Progenitor cell of endocrine pancreas (in vitro differentiated cells): Measurements from ENCODE around the gene ITLN2. TPM values are rescaled to one million over a fixed set of nuclear protein-coding genes. Genes with fewer than 3 reads are reported as not detected.
A peak's percentile ranks its signal among the peaks of the same experiment; 100 is the strongest.
"Not testable (repeated sequence)": the region's sequence is repeated elsewhere in the genome, so short reads cannot be mapped to it uniquely, and the experiment has no call there.

ENCODE experiments used
- DNase-seq: peaks from one replicate; pipeline ENCODE4 v3.0.0; 2021; ENCODE audit warnings: low spot score; ENCODE audit not compliant: unreplicated experiment
- H3K27ac Mint-ChIP-seq: 2 replicates; pipeline ENCODE4 v1.8.0; 2021; ENCODE audit warnings: mild to moderate bottlenecking, moderate library complexity, mixed read lengths
- H3K27me3 Mint-ChIP-seq: 2 replicates; pipeline ENCODE4 v1.8.0; 2021; ENCODE audit warnings: mixed read lengths
- H3K36me3 Mint-ChIP-seq: 2 replicates; pipeline ENCODE4 v1.8.0; 2022; ENCODE audit warnings: mixed read lengths; ENCODE audit not compliant: insufficient read depth
- H3K4me1 Mint-ChIP-seq: 2 replicates; pipeline ENCODE4 v1.8.0; 2021; ENCODE audit warnings: low read depth, mixed read lengths
- H3K4me3 Mint-ChIP-seq: 2 replicates; pipeline ENCODE4 v1.8.0; 2021; ENCODE audit warnings: low read depth, mild to moderate bottlenecking, moderate library complexity, mixed read lengths
- H3K9me3 Mint-ChIP-seq: 2 replicates; pipeline ENCODE4 v1.8.0; 2021; ENCODE audit warnings: low read depth, mixed read lengths
- CTCF ChIP-seq: fragments of 200-600 bp; sonication (generic); IDR thresholded peaks from one replicate; pipeline ENCODE4 v1.5.0; 2021; ENCODE audit warnings: antibody characterized with exemption, mild to moderate bottlenecking; ENCODE audit not compliant: unreplicated experiment
- total RNA-seq: library from RNA; stranded (reverse); gene quantifications from 2 replicates; pipeline ENCODE4 v1.2.1, GENCODE V29; 2021

Gene ITLN2
- total RNA-seq, 1 donor from 2014 or later = 1.2 TPM

GRCh38 chr1:160901768-160902167 is 52.8 kb downstream of the ITLN2 start:
- Mint-ChIP-seq H3K4me1 (peaks cover 13% of the 10 kb centered on the region), H3K27me3 (no peaks in the 10 kb centered on the region), H3K4me3 (no peak overlapping the region), H3K36me3 (peaks cover 2% of the 10 kb centered on the region), H3K9me3 (peaks cover 7% of the 10 kb centered on the region), H3K27ac (peak overlapping the region; percentile 7)
- no peak for DNase-seq
- no peak for TF ChIP-seq CTCF

DNA sequence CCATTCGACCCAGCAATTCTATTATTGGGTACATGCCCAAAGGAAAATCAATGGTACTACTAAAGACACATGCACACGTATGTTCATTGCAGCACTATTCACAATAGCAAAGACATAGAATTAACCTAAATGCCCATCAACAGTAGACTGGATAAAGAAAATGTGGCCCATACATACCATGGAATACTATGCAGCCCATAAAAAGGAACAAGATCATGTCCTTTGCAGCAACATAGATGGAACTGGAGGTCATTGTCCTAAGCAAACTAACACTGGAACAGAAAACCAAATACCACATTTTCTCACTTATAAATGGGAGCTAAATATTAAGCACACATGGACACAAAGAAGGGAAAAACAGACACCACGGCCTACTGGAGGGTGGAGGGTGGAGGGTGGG is 53.9 kb downstream of the ITLN2 start:
- H3K9me3 Mint-ChIP-seq, H3K36me3 Mint-ChIP-seq, H3K4me3 Mint-ChIP-seq, DNase-seq, H3K27ac Mint-ChIP-seq, H3K4me1 Mint-ChIP-seq, H3K27me3 Mint-ChIP-seq: not testable (repeated sequence)

Other genes with a start within 250 kb of the ITLN2 start
- not detected in 2 replicates for gene CD48, start 243.0 kb downstream of the ITLN2 start, total RNA-seq
- gene SLAMF7, start 215.6 kb downstream of the ITLN2 start, total RNA-seq = not detected in 2 replicates
- not detected in 2 replicates for gene LY9, start 158.6 kb downstream of the ITLN2 start, total RNA-seq
- not detected in 2 replicates for gene CD244, start 91.9 kb downstream of the ITLN2 start, total RNA-seq
- gene ITLN1, start 69.6 kb downstream of the ITLN2 start, total RNA-seq = 0.33 TPM in 1 of 2 replicates, not detected in the other
- gene F11R, start 66.3 kb upstream of the ITLN2 start, total RNA-seq = 149 and 156 TPM in 2 replicates
- gene TSTD1, start 84.2 kb upstream of the ITLN2 start, total RNA-seq = 52.0 and 54.7 TPM in 2 replicates
- 79.9 and 88.7 TPM in 2 replicates for gene USF1, start 91.2 kb upstream of the ITLN2 start, total RNA-seq
- 0.20 TPM in 1 of 2 replicates, not detected in the other for gene ARHGAP30, start 115.1 kb upstream of the ITLN2 start, total RNA-seq
- gene NECTIN4, start 134.7 kb upstream of the ITLN2 start, total RNA-seq = 1.9 and 2.4 TPM in 2 replicates
- 14.7 and 16.7 TPM in 2 replicates for gene KLHDC9, start 143.6 kb upstream of the ITLN2 start, total RNA-seq
- gene PFDN2, start 163.2 kb upstream of the ITLN2 start, total RNA-seq = 54.8 and 57.9 TPM in 2 replicates
- gene NIT1, start 163.3 kb upstream of the ITLN2 start, total RNA-seq = 58.6 and 59.0 TPM in 2 replicates
- 46.9 and 49.3 TPM in 2 replicates for gene DEDD, start 177.9 kb upstream of the ITLN2 start, total RNA-seq
- gene UFC1, start 199.2 kb upstream of the ITLN2 start, total RNA-seq = 139 and 150 TPM in 2 replicates
- 48.8 and 51.1 TPM in 2 replicates for gene USP21, start 204.7 kb upstream of the ITLN2 start, total RNA-seq
- gene PPOX, start 211.6 kb upstream of the ITLN2 start, total RNA-seq = 50.9 and 56.5 TPM in 2 replicates
- gene B4GALT3, start 222.7 kb upstream of the ITLN2 start, total RNA-seq = 45.9 and 48.2 TPM in 2 replicates
- gene ADAMTS4, start 244.2 kb upstream of the ITLN2 start, total RNA-seq = 0.22 and 0.24 TPM in 2 replicates
- gene NDUFS2, start 247.6 kb upstream of the ITLN2 start, total RNA-seq = 98.2 and 103 TPM in 2 replicates